PFSK-1 (cell line): ENCODE data around the gene CDK5R1.

ENCODE experiments used
- FOXP2 ChIP-seq: optimal IDR thresholded peaks from 2 replicates; pipeline ENCODE3; 2011; ENCODE audit warnings: borderline replicate concordance, control low read depth, inconsistent platforms; ENCODE audit not compliant: insufficient read depth; ENCODE audit errors: extremely low read length, extremely low read depth
- POLR2AphosphoS5 ChIP-seq: IDR thresholded peaks from 2 replicates; pipeline ENCODE4 v1.6.1; 2012; ENCODE audit warnings: low read depth, mild to moderate bottlenecking, control low read depth, low read length, moderate library complexity
- REST ChIP-seq, 2 experiments: IDR thresholded peaks; 2 replicates each; pipeline versions ENCODE4 v1.6.1 to v1.8.0; 2011 to 2012; ENCODE audit warnings: low read depth in 2 of 2, low read length in 2 of 2, control low read depth in 1 of 2, inconsistent platforms in 1 of 2, mild to moderate bottlenecking in 1 of 2, moderate library complexity in 1 of 2; ENCODE audit not compliant: insufficient read depth in 1 of 2
- SIN3A ChIP-seq: IDR thresholded peaks from 2 replicates; pipeline ENCODE4 v1.6.1; 2012; ENCODE audit warnings: mild to moderate bottlenecking, low read length, moderate library complexity, borderline replicate concordance; ENCODE audit not compliant: insufficient read depth
- TAF1 ChIP-seq: IDR thresholded peaks from 2 replicates; pipeline ENCODE4 v1.6.1; 2012; ENCODE audit warnings: low read length, control low read depth, borderline replicate concordance; ENCODE audit not compliant: insufficient read depth

CDK5R1 gene

DNA sequence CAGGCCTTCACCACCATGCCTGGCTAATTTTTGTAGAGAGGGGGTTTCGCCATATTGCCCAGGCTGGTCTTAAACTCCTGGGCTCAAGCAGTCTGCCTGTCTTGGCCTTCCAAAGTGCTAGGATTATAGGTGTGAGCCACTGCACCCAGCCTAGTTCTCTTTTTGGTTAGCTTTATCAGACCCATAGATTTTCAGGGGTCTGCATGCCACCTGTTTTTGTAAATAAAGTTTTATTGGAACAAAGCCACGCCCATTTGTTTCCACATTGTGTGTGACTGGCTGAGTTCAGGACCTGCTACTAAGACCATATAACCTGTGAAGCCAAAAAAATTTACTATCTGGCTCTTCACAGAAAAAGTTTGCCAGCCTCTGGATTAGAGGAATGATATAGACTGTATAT lies 34.9 kb upstream of the CDK5R1 start:
- no peak for TF ChIP-seq SIN3A
- TF ChIP-seq FOXP2, result no peak
- no peak for TF ChIP-seq REST (IDR thresholded peaks at IDR 0.05; ENCODE audit: insufficient read depth in 1 of 2, low read depth in 2 of 2, low read length in 2 of 2)
- no peak for TF ChIP-seq POLR2AphosphoS5
- no peak for TF ChIP-seq TAF1

DNA sequence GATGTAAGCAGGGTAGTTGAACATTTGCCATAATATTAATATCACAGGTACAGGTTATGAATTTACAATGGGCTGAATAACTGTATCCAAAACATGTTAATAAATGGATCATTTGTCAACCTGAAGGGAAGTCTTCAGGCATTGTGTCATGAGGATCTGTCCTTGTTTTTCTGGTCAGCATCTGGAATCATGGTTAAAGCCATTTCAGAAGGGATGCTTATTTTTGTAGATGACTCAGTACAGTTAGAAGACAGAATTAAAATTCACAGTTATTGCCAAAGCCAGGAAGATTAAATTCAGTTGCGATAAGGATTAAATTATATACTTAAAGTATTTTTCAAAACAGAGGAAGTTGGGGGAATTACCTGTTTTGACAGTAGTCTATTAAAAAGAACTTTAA lies 34.5 kb upstream of the CDK5R1 start:
- no peak for TF ChIP-seq REST (IDR thresholded peaks at IDR 0.05; ENCODE audit: insufficient read depth in 1 of 2, low read depth in 2 of 2, low read length in 2 of 2)
- no peak for TF ChIP-seq POLR2AphosphoS5
- TF ChIP-seq SIN3A, result no peak
- no peak for TF ChIP-seq FOXP2
- TF ChIP-seq TAF1, result no peak

DNA sequence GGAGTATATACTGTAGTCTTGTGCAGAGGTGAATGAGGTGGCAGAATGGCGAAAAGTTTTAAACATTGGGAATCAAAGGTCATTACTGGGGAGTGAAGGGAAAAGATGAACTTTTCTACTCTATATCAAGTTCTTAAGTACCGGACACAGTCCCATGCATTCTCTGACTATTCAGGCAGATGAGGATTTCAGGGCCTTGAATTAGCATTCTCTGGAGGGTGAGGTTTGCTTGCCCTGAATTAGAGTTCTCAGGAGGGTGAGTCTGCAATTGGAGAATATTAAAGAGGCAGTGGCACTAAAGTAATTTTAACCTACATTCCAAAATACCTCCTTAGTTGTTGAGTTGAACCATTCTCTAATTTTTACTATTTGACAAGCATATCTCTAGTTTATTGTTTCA lies 33.4 kb upstream of the CDK5R1 start:
- TF ChIP-seq REST (IDR thresholded peaks at IDR 0.05; ENCODE audit: insufficient read depth in 1 of 2, low read depth in 2 of 2, low read length in 2 of 2) (no peak), TAF1 (no peak), FOXP2 (no peak), SIN3A (no peak), POLR2AphosphoS5 (no peak)

- TF ChIP-seq TAF1 (no peak), POLR2AphosphoS5 (no peak), FOXP2 (no peak), REST (IDR thresholded peaks at IDR 0.05; ENCODE audit: insufficient read depth in 1 of 2, low read depth in 2 of 2, low read length in 2 of 2) (no peak), SIN3A (no peak)
Observed at GRCh38 chr17:32458371-32458770, 28.4 kb upstream of the CDK5R1 start.

DNA sequence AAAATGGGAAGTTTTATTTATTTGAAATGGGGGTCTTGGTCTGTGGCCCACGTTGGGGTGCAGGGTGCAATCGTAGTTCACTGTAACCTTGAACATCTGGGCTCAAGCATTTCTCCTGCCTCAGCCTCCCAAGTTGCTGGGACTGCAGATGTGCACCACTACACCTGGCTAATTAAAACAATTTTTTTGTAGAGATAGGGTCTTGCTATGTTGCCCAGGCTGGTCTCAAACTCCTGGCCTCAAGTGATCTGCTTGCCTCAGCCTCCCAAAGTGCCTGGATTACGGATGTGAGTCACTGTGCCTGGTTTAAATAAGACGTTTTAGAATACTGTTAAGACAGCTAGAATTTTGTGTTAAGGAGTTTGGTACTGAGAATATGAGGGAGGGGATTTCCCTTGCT lies 26.7 kb upstream of the CDK5R1 start:
- no peak for TF ChIP-seq POLR2AphosphoS5
- TF ChIP-seq FOXP2, result no peak
- TF ChIP-seq TAF1, result no peak
- TF ChIP-seq SIN3A, result no peak
- TF ChIP-seq REST (IDR thresholded peaks at IDR 0.05; ENCODE audit: insufficient read depth in 1 of 2, low read depth in 2 of 2, low read length in 2 of 2), result no peak
